Measurements from ENCODE around the gene C2CD5. TPM values are rescaled to one million over a fixed set of nuclear protein-coding genes. Genes with fewer than 3 reads are reported as not detected.

C2CD5 gene
- total RNA-seq, 4 donors from 2014 or later = 43.7 to 68.5 (median 46.8) TPM

DNA sequence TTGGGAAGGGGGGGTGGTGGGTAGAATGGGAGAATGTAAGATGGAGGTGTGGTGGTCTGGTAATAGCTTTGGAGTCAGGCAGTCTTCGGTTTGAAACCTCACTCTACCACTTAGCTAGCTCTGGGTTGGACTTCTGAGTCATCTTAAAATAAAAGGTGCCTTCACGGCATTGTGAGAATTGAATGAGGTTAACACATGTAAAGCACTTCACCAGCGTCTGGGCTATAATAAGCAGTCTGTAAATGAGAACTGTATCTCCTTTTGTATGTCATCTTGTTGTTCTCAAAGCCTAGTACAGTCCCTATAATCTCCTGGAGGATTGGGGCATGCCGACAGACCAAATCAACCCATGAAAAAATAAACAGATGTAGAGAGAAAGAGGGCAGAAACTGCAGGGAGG lies 11.2 kb downstream of the C2CD5 start:
- no peak overlapping the region for H3K27ac ChIP-seq
- H3K36me3 ChIP-seq = peaks cover 0 to 40% (median 0%) of the 10 kb centered on the region in 3 donors
- peaks cover 0 to 4% (median 0%) of the 10 kb centered on the region in 4 donors for H3K9me3 ChIP-seq
- DNase-seq = no peak
- peaks cover 0 to 5% (median 0%) of the 10 kb centered on the region in 4 donors for H3K4me1 ChIP-seq
- no peak overlapping the region for H3K4me3 ChIP-seq
- H3K27me3 ChIP-seq = no peaks in the 10 kb centered on the region
- no peak for TF ChIP-seq POLR2A (IDR thresholded peaks at IDR 0.05)
- TF ChIP-seq, protein P1, sequence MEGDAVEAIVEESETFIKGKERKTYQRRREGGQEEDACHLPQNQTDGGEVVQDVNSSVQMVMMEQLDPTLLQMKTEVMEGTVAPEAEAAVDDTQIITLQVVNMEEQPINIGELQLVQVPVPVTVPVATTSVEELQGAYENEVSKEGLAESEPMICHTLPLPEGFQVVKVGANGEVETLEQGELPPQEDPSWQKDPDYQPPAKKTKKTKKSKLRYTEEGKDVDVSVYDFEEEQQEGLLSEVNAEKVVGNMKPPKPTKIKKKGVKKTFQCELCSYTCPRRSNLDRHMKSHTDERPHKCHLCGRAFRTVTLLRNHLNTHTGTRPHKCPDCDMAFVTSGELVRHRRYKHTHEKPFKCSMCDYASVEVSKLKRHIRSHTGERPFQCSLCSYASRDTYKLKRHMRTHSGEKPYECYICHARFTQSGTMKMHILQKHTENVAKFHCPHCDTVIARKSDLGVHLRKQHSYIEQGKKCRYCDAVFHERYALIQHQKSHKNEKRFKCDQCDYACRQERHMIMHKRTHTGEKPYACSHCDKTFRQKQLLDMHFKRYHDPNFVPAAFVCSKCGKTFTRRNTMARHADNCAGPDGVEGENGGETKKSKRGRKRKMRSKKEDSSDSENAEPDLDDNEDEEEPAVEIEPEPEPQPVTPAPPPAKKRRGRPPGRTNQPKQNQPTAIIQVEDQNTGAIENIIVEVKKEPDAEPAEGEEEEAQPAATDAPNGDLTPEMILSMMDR (IDR thresholded peaks at IDR 0.05) = no peak

DNA sequence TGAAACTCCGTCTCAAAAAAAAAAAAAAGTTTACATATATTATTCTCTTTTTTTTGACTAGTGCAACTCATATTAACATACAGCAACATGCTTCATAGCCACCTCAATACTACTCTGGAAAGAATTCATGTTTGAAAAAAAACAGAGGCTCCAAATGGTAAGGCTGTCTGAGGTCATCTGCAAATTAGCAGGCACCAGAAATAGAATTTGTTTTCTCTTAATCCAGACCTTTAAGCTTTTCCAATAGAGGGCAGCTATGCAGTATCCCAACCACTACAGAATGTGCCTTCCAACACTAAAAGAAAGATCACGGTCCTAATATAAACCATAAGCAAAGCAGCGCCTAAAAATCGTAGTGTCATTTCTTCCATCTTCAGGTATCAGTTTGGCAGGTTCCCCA lies 12.0 kb downstream of the C2CD5 start:
- H3K36me3 ChIP-seq = peaks cover 0 to 40% (median 0%) of the 10 kb centered on the region in 3 donors
- H3K27ac ChIP-seq = peak overlapping the region in 1 of 4 donors; percentile 24
- no peak overlapping the region for H3K4me3 ChIP-seq
- TF ChIP-seq, protein P1 (IDR thresholded peaks at IDR 0.05) = no peak
- no peak for TF ChIP-seq POLR2A (IDR thresholded peaks at IDR 0.05)
- DNase-seq = no peak
- peaks cover 0 to 4% (median 0%) of the 10 kb centered on the region in 4 donors for H3K9me3 ChIP-seq
- no peaks in the 10 kb centered on the region for H3K27me3 ChIP-seq
- H3K4me1 ChIP-seq = peaks cover 0 to 5% (median 0%) of the 10 kb centered on the region in 4 donors

DNA sequence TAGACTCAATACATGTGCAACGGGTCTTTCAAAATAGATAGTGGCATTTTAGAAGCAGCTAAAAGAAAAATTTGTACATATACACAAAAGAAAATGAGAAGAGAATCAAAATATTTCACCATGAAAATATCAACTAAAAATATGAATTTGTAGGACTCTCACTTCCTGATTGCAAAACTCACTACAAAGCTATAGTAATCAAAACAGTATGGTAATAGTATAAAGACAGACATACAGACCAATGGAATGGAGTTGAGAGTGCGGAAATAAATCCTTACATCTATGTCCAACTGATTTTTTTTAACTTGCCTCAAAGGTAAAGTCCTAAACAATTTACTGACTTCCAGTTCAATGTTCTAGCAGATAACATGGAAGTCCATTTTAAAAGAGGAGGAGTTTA lies 13.1 kb downstream of the C2CD5 start:
- peaks cover 0 to 4% (median 0%) of the 10 kb centered on the region in 4 donors for H3K9me3 ChIP-seq
- H3K27ac ChIP-seq = no peak overlapping the region
- TF ChIP-seq POLR2A (IDR thresholded peaks at IDR 0.05) = no peak
- TF ChIP-seq, protein P1 (IDR thresholded peaks at IDR 0.05) = no peak
- no peak for DNase-seq
- peaks cover 0 to 5% (median 0%) of the 10 kb centered on the region in 4 donors for H3K4me1 ChIP-seq
- peaks cover 0 to 40% (median 0%) of the 10 kb centered on the region in 3 donors for H3K36me3 ChIP-seq
- no peak overlapping the region for H3K4me3 ChIP-seq
- H3K27me3 ChIP-seq = no peaks in the 10 kb centered on the region

DNA sequence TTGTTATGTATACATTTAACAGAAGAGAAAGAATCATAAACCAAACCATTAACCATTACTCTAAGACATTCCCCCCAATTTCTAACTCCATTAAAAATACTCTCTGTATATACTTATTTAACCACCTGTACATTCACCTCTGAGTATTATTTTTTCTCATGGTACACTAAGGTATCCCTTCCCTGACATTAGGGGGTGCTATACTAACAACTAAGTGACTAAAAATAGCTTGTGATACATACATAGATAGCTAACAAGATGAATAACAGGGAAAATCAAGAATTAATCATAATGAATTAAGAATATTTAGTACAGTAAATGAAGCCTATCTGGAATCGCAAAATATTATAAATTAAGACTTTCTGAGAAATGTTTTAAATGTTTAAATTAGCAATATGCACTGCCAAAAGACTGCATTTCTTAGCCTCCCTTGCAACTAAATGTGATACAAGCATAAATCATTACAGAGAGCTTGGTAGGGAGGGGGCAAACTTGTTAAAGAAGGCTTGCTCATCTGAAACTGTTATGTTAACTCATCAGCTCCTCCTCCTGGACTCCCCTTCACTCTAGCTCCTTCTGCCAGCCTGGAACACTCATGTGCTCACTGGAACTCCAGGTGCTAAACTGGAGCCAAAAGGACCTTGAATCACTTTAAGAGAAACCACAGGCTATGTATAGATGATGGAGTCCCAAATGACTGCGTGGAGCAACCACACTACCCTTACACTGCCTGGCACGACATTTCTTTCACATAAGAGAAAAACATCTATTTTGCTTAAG lies 14.9 kb downstream of the C2CD5 start:
- TF ChIP-seq POLR2A (IDR thresholded peaks at IDR 0.05) = no peak
- TF ChIP-seq, protein P1 (IDR thresholded peaks at IDR 0.05) = peak in 4 of 6 experiments; percentile 49 to 80 (median 70)
- Histone ChIP-seq H3K4me3 (no peak overlapping the region), H3K36me3 (peaks cover 0 to 43% (median 0%) of the 10 kb centered on the region in 3 donors), H3K4me1 (no peaks in the 10 kb centered on the region), H3K9me3 (peaks cover 0 to 4% (median 0%) of the 10 kb centered on the region in 4 donors), H3K27ac (no peak overlapping the region), H3K27me3 (no peaks in the 10 kb centered on the region)
- no peak for DNase-seq

DNA sequence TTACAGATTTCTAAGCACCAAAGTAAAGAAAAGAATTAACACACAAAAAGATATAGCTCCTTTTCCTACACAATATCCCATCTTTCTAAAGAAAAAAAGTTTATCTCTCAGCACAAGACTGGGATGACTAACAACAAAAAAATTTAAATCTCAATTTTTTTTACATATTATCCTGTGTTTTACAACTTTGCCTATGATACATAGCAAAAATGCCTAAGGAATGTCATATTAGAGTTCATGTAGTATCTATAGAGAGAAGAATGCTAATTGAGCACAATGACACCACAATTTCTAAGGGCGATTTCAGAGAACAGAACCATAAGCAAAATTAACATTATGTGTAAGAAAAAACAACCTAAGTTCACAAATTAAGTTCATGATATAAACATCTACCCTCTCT lies 16.3 kb downstream of the C2CD5 start:
- Histone ChIP-seq H3K4me1 (no peaks in the 10 kb centered on the region), H3K9me3 (peaks cover 0 to 4% (median 0%) of the 10 kb centered on the region in 4 donors), H3K36me3 (peaks cover 0 to 46% (median 0%) of the 10 kb centered on the region in 3 donors), H3K27ac (no peak overlapping the region), H3K27me3 (no peaks in the 10 kb centered on the region), H3K4me3 (no peak overlapping the region)
- no peak for TF ChIP-seq POLR2A (IDR thresholded peaks at IDR 0.05)
- TF ChIP-seq, protein P1 (IDR thresholded peaks at IDR 0.05) = no peak
- DNase-seq = no peak
